ENCODE measurements around the gene PPP2R5C.

The PPP2R5C gene

DNA sequence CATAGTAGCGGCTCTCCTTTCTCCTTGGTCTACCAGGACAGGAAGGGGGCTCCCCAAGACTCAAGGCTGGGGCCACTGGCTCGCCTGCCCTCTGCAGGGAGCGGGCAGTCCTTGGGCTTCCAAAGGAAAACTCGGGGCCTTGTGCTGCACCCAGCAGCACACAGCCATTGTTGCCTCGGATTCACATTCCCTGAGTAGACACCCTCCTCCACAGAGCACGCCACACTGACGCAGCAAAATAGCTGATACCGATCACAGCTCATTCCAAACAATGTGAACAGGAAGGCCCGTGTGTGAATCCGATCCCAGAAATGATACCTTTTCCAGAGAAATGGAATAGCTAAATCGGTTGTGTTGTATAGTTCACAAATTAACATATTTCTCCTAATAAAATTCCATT lies 137.8 kb downstream of the PPP2R5C start:
- intact Hi-C loops (cut with DNase I) = no loop called here
- no peak for DNase-seq

DNA sequence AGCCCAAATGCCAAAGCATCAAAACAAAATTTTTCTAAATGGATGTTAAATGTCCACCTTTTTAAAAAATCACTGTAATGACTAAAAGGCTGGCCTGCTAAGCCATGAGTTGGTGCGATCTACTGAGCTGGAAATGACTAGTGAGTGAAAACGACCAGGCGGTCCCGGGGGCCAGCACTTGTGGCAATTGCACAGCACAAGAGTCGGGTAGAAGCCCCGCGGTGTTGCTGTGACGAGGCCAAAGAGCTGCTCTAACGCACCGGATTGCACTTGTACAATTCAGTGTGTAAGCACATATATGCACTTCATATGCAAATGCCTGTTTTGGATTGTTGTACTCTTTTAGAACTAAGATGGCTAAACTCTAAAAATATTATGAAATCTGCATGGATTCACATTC lies 138.7 kb downstream of the PPP2R5C start:
- intact Hi-C loops (cut with DNase I) = no loop called here
- no peak for DNase-seq

DNA sequence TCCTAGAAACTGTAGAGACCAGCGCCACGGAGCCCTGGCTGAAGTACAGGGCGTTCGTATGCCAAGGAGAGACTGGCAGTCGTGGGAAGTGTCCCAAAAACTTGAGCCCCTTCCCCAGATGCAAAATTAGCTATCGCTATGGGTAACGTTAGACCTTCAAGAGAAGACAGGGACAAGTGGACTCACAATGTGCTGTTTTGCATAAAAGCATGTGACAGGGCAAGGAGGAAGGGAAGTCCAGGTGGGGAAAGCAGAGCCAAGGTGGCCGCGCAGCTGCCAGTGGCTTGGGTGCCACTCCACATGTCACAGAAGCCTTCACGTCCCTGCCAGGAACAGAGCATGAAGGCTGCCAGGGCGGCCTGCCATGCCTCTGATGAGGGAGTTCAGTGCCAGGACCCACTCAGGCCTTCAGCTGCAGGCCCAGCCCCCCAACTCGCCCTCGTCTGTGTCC lies 141.6 kb downstream of the PPP2R5C start:
- DNase-seq = peak in 9 of 10 donors; percentile 25 to 91 (median 68)
- intact Hi-C loops (cut with DNase I) = no loop called here

DNA sequence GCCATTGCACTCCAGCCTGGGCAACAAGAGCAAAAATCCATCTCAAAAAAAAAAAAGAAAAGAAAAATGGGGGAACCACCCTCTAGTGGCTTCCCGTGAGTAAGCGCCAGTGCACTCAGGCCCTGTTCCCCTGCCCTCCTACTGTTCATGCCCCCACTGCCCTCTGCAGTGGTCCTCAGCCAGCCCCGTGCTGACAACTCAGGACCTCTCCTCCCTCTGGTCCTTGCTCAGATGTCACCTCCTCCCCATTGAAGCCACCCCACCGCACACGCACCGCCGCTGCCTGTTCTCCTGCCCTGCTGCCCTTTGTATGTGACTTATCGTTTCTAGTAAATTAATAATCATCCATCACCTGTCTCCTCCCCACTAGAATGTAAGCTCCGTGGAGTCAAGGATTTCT lies 144.1 kb downstream of the PPP2R5C start:
- peak in 1 of 10 donors; percentile 53 for DNase-seq
- intact Hi-C loops (cut with DNase I) = no loop called here

DNA sequence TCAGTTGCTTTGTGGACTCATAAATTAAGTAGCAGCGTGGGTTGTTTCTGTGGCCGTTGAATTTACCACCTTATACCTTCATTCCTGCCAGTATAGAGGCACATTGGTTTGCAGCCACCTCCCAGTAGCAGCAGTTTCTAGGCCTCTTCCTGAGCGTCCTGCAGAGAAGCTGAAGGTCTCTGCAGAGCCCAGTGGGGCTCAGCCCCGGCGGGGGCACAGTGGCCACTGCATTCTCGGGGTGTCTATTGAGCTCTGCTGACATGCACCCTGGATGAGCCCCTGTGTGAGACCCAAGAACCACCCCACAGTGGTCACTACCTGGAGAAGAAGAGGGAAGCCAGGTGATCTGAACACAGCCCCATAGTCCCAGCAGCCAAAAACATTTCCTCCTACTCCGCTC lies 145.1 kb downstream of the PPP2R5C start:
- intact Hi-C loops (cut with DNase I) = no loop called here
- no peak for DNase-seq

DNA sequence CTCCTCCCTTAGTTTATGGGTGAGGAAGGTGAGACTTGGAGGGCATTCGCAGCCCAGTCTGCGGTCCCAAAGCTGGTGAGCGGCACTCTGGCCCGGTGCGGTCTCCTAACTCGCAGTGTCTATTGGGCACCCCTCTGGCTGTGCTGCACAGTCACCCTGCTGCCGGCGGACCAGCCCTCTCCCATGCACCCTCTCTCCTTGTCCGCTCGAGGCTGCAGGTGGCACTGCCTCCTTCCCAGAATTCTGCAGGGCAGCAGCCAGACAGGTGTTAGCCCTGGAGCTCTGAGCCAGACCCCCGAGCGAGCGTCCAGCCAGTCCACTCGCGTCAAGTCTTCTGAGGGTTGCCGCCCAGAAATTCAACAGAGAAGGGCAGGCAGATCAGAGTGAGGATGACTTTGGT lies 146.1 kb downstream of the PPP2R5C start:
- DNase-seq = no peak
- intact Hi-C loops (cut with DNase I) = no loop called here

DNA sequence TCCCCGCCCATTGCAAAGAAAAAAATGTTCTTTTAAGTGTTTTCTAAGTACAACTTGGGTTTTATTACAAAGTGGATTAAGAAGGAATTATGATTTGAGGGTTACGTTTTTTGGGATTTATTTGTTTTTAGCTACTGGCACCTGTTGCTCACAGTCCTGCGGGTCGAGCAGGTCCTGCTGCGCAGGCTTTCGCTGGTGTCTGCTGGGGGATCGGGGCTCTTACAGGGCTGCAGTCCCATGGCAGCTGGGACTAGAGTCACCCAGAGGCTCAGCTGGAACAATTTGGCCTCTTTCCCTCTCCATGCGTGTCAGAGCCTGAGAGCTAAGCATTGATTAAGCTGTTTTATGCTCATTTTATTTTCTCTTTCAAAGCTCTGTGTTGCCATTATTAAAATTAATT lies 147.3 kb downstream of the PPP2R5C start:
- intact Hi-C loops (cut with DNase I) = no loop called here
- no peak for DNase-seq

DNA sequence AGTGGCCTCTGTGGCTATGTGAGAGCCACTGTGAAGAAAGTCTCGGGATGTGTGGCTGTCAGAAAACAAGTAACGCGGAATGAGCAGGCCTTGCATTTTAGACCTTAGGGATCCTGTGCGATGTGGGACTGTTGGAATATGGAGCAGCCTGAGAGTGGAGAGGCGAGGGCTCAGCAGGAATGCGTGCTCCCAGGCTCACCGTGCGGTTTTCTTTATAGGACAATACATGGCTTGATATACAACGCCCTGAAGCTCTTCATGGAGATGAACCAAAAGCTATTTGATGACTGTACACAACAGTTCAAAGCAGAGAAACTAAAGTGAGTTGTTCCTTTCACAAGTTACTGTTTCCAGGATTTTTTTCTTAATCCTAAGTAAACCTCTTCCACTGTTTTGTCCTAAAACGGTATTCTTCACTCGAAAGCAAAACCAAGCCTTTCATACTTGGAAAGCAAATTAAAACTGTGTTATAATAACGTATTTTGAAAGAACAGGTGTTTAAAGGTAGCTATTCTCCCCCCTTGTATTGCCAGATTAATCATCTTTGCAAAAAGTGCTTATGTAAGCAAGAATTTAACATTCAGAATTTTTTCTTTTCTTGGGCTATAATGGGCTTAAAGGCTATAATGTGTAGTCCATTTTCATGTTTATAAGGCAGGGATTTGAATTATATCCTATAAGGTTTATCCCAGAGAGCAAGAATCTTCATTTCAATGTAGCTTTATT lies 148.0 kb downstream of the PPP2R5C start:
- DNase-seq = no peak
- intact Hi-C loops (cut with DNase I) = no loop called here

DNA sequence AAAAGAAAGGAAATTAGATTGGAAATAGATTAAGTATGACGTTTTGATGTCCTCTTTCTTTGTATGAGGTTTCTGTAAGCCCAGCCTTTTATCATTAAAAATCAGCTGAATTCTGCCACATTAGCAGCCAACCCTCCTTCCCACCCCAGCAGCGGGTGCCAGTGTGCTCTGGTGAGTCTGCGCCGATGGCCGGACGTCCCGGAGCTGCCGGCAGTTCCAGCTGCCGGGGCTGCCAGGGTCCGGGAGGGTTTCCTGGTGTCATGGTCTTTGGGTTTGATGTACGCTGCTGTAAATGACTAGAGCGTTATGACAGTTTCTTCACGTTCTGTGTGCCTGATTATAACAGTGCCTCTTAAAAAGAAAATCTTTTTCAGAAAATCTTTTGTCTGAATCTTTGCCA lies 151.3 kb downstream of the PPP2R5C start:
- DNase-seq = peak in 1 of 10 donors; percentile 32
- intact Hi-C loops (cut with DNase I) = no loop called here

DNA sequence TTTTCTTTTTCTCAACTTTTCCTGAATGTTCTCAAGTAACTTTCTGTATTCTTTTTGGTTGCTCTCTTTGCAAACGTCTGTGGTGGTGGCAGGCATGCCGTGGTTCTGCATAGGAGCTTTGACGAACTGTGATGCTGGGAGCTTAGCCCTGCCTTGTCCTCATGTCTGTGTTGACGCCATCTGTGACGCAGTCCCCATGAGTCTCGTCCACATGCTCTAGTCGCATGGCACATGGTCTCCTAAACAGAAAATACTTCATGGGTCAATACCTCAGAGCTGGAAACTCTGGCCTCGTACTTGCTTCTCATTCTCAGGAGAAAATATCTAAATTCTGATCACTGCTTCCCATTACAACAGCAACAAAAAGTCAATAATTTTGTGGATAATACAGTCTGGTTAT lies 152.6 kb downstream of the PPP2R5C start:
- intact Hi-C loops (cut with DNase I) = no loop called here
- no peak for DNase-seq

DNA sequence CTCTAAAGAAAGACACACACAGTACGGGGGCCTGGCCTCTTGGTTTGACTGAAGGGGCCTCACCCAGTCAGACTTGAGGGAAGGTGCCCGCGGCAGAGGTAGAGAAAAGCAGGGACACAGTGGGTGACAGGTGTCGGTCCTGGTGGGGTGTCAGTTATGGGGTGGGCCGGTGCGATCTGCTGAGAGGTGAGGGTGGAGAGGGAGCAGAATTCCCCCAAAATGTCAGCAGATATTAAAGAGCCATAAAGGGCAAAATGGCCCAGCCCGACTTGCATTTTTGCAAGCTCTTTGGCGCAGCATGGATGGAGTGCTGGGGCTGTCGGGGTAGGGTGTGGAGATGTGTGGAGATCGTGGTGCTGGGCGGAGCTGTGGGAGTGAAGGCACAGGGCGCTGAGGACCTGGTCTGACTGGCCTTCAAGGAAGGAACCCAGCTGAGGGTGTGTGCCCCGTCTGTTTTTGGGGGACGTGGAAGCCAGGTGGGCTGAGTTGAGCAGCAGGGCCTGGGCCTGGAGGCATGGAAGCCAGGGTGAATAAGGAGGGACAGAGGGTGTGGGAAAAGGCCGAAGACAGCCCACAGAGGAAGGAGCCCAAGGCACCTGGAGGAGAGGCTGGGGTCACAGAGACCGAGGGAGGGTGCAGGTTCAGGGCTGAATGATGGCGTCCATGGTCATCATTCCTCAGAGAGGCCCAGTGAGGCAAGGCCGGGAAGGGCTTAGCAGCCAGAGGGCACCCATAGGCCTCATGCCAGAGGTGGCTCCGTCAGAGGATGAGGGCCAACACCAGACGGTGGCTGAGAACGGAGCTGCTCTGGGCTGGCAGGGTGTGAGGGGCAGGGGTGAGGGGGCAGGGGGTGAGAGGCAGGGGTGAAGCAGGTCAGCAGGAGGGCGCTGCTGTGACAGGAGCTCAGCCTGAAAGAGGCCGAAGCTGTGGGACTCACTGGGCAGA lies 154.6 kb downstream of the PPP2R5C start:
- DNase-seq = peak in 1 of 10 donors; percentile 79
- intact Hi-C loops (cut with DNase I) = no loop called here

DNA sequence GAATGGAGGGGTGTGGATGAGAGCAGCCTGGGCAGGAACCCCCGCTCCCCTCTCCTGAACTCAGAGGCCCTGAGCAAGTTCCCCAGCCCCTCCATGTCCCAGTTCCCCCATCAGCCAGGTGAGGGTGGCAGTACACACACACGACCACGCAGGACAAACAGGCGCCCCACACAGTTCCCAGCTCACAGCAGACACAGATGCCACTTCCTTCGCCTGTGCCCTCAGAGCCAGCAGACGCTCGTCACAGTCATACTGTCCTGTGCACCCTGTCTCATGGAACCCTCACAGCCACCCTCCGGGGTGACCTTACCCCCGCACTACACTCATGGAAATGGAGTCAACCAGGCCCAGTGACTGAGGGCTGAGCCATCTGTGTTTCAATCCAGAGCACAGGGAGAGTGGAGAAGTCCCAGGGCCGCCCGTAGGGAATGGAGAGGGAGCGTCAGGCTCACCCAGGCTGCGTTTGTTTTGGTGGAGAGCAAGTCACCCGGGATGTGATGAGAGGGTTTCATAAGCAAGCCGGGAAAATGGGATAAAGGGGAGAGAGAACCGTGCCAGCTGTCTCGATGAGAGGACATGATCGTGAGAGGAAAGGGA lies 155.4 kb downstream of the PPP2R5C start:
- intact Hi-C loops (cut with DNase I) = no loop called here
- DNase-seq = peak in 1 of 10 donors; percentile 84

DNA sequence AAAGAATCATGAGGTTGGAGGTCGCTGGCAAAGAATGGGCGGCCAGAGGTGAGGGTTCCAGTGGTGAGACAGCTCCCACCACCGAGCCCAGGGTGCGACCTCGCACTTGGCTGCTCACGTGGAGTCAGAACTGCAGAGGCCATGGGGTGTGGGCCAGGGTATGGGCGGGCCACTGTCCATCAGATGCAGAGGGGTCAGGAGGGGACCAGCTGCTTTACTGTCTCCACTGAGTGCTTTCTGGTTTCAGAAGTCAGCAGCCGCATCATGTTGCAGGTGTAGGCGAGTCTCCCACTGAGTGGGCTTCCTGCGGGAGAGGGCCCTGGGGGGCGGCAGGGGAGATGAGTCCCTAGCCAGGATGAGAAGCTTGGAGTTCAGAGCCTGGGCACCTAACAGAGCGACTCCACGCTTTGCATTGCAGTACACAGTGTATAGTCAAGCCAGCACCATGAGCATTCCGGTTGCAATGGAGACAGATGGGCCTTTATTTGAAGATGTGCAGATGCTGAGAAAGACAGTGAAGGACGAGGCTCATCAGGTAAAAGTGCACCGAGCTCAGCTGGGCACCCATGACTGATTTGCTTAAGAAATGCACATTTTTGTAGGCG lies 156.0 kb downstream of the PPP2R5C start:
- peak in 1 of 10 donors; percentile 49 for DNase-seq
- intact Hi-C loops (cut with DNase I) = no loop called here

DNA sequence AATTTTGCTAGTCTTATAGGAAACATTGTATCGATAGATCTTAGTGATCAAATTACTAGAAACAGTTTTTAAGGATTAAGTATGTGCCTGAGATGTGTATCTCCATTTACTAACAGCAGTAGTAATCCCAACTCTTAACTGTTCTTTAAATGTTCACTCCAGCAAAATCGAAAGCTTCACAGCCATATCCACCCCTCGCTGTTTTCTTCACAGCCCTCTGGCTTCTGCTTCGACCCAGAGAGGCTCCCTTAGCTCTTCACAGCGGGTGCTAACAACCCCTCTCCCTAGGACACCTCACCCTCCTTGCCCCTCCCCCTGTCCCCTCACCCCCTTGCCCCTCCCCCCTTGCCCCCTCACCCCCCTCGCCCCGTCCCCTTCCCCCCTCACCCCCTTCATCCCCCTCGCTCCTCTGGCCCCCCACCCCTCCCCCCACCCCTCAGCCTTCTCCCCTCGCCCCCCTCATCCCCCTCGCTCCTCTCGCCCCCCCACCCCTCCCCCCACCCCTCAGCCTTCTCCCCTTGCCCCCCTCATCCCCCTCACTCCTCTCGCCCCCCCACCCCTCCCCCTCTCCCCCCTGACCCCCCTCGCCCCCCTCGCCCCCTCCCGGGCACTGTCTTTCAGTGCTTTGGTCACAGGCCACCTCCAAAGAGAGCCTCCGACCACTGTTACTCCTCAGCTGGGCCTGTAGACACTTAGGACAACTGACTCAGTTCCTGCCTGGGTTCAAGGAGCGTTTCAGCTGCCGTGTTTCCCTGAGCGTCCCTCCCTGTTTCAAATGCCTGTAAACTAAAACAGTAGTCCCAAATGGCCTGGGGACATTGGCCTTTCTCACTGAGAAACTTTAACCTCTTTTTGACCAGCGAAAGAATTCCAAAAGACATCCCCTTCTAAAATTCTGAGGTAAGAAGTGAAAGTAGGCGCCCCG lies 156.8 kb downstream of the PPP2R5C start:
- intact Hi-C loops (cut with DNase I) = no loop called here
- peak in 1 of 10 donors; percentile 18 for DNase-seq

DNA sequence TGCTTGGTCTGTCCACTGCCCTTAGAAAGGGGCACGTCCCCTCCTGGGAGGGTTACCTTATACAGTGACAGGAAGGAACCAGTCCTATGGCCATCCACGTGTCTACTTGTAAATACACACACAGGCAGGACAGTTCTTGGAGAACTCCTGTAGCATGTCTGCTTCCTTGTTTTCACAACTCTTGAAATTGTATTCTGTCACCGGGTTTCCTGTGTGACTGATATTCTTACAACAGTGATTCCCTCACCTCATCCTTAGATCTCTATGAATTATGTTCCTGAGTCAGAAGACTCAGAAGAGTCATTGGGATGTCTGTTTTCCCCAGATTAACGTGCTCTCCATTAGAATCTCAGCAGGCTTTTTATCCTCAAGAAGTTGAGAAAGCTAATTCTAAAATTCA lies 158.8 kb downstream of the PPP2R5C start:
- DNase-seq = peak in 2 of 10 donors; percentile 6 to 13
- intact Hi-C loops (cut with DNase I) = no loop called here

DNA sequence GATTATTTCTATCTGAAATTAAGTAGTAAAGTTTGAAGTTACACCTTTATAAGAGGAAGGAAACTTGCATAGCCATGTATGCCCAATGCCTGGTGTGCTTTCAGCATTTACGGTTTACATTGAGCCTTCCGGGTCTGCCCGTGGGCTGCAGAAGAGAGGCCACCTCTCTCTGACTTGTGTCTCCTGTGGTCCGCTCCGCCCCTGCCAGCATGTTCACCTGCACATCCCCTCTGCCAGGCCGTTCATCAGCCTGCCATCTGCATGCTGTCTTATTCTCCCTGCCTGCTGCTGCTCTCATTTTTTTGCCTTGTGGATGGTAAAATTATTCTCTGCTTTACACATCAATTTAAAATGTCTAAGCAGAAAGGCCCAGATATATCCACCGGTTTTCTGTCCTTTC lies 161.4 kb downstream of the PPP2R5C start:
- intact Hi-C loops (cut with DNase I) = no loop called here
- DNase-seq = peak in 2 of 10 donors; percentile 67 to 77

DNA sequence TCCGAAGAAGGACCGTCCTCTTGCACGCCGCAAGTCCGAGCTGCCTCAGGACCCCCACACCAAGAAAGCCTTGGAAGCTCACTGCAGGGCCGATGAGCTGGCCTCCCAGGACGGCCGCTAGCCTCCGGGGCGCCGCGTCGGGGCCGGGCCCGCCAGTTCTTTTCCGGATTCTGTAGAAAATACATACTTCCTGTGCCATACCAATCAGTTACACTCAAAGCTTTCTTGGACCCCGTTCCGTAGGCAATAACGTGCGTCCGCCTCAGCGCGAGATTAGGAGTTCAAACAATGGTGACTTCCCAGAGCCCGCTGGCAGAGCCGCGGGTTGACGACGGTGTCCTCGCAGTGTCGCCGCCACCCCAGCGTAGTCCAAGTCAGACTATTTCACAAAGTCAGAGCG lies 163.6 kb downstream of the PPP2R5C start:
- peak in 2 of 10 donors; percentile 65 to 73 for DNase-seq
- intact Hi-C loops (cut with DNase I) = no loop called here

DNA sequence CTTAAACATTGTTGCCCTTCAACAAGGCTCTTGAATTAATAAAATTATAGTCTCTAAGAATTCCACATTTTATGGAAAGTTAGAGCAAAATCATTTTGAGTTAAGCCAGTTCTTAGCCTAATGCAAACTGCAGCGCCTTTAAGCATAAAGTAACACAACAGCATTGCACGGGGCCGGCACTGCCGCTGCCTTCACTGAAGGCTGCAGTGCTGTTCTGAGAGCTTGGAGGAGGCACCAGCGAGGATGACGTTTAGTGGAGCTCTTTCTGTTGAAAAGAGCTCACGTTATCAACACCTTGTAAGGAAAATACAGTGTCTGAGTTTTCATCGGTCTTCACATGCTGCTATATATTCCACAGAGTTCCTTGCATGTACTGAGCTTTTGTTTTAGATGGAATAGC lies 164.6 kb downstream of the PPP2R5C start:
- DNase-seq = peak in 4 of 10 donors; percentile 45 to 85 (median 72)
- intact Hi-C loops (cut with DNase I) = no loop called here

DNA sequence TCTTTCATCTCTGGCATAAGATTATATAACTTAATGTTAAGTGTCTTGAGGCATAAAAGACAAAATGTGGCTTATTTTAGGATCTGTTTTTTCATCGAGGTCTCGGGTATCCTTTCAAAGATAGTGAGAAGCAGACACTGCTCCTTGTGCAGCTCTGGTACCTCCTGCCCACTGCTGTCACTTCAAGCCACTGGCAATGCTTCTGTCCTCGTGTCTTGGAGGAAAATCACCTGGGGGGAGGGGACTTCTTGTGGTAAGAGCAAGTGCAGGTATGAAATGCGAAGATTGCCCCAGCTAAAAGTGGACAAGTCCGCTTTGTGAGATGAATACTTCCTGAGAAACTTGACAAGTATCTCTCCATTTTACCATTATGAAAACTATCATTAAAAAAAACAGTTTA lies 165.1 kb downstream of the PPP2R5C start:
- intact Hi-C loops (cut with DNase I) = no loop called here
- DNase-seq = peak in 2 of 10 donors; percentile 12 to 34

DNA sequence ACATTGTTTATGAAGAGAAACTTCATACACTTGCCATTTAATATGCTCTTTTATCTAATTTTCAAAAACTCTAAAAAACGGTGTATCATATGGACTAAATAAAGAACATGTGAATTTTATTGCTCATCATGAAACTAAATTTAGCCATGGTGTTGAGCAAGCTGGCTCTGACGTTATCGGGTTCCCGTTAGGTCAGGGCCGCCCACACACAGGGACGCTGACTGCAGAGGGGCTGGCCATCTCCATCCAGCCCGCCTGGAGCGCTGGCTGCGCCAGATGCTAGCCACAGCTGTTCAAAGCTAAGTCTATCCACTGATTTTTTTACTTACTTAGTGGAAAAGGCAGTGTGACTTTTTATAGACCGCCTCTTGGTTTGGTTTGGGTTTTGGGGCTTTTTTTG lies 166.3 kb downstream of the PPP2R5C start:
- intact Hi-C loops (cut with DNase I) = no loop called here
- peak in 8 of 10 donors; percentile 37 to 95 (median 60) for DNase-seq

Data from posterior cingulate gyrus (tissue), 11 donors.